Ammon's horn (tissue), 1 donor: ENCODE data around the gene TEN1.
A peak's percentile ranks its signal among the peaks of the same experiment; 100 is the strongest.
"Not testable (repeated sequence)": the region's sequence is repeated elsewhere in the genome, so short reads cannot be mapped to it uniquely, and the experiment has no call there.

Source experiments
- DNase-seq: peaks from one replicate; pipeline ENCODE4 v3.0.0-alpha.2; 2016; ENCODE audit warnings: low spot score

Gene TEN1

GRCh38 chr17:75978938-75979704 is at the start of gene TEN1, which contains the start of gene ACOX1:
TEN1 (plus strand) TSS chr17:75979240; CDS start chr17:75986193, 6,953 bp downstream.
ACOX1 (minus strand) TSS chr17:75979166; CDS start chr17:75979073, 93 bp downstream.
- DNase-seq: peak; percentile 98

DNA sequence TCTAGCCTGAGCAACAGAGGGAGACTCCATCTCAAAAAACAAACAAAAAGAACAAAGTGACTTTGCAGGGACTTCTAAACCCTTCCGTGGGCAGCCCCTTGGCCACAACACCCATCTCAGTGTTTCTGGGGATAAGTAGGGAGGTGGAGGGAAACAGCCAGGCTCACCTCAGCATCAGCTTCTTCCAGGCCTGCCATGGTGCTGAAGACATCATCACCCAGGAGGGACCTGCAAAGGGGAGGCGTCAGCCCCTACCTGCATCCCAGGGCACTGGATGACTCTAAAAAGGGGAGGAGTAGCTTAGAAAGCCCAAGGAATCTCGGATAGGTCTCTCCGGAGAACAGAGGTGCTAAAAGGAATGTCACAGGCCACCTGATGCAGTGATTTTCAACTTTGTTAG is 48.0 kb upstream of the TEN1 start:
- no peak for DNase-seq

GRCh38 chr17:75932852-75933251 is 46.2 kb upstream of the TEN1 start:
- DNase-seq: no peak

DNA sequence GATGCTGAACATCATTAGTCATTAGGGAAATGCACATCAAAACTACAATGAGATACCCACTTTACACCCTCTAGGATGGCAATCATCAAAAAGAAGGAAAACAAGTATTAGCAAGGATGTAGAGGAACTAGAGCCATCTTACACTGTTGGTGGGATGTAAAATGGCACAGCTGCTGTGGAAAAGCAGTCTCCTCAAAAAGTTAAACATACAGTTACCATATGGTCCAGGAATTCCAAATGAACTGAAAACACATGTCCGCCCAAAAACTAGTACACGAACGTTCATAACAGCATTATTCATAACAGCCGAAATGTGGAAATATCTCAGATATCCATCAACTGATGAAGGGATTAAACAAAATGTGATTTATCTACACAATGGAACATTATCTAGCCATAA is 45.2 kb upstream of the TEN1 start:
- DNase-seq: no peak

- DNase-seq: no peak
Measured at GRCh38 chr17:75937652-75938051, 41.4 kb upstream of the TEN1 start.

DNA sequence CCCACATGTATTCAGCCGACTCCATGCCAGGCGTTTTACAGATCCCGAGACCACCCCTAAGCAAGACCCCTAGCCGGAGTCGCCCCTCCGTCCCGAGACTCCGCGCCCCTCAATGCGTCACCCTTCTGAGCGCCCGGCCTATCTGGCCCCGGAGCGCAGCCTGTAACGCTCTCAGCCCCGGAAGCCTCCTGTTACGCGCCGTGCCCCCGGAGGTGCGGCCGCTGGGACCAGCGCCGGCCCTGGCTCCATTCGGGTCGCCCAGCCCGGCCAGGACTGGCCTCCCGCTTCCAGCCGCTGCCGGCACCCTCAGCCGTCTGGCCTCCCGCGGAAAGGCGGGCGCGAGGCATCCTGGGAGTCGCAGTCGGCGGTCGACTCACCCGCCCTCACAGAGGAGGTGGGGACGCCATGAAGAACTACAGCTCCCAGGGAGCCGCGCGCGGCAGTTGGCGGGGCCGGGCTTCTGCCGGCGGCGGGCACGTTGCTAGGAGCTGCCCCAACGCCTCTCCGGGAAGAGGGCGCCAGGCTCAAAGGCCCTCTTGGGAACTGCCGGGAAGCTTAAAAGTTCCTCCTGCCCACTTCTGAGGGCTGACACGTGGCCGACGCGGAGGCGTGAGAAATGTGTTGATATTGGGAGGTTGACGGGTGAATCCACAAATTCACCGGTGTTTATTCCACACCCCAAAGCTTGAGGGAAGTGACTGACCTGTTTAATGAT is 38.2 kb upstream of the TEN1 start, which contains the start of gene FBF1:
TSS of gene FBF1 (minus strand) at position 316 of the 715 bp plus-strand sequence. CDS start 2,893 bp downstream, outside the sequence.
- DNase-seq: peak; percentile 97

DNA sequence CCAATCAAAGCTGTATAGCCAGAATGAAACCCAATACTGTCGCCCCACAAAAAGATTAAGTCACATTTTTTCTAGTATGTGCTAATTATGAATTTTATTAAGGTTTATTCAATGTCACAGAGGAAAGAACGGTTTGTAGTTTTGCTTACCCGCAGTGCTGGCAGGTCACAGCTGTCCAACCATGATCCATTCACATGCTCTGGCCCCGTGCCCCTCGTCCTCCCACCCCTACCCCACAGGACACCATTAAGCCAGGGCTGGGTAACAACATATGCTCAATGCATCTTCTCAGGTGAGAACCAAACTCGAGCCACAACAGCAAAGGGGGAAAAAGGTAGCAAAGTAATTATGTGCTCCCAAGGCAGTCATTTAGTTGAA is 37.6 kb upstream of the TEN1 start:
- DNase-seq: no peak

DNA sequence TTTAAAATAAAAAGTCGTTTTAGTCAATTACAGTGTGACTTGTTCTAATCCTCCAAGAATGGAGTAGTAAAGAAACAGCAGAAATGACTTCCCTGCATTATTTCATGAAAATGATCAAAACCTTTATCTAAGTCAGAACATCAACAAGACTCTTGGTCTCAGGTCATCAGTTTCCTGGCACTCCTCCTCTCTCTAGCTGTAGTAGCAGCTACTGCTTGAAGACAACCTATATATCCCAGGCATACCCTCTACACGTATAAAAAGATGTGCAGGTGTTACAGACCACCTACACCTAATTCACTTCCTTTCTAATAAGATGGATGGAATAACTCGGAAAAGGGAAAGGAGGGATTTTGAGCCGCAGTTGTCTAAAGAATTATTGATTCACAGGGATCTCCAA is 36.6 kb upstream of the TEN1 start:
- no peak for DNase-seq

- DNase-seq: no peak
Measured at GRCh38 chr17:75943491-75943890, 35.5 kb upstream of the TEN1 start.

DNA sequence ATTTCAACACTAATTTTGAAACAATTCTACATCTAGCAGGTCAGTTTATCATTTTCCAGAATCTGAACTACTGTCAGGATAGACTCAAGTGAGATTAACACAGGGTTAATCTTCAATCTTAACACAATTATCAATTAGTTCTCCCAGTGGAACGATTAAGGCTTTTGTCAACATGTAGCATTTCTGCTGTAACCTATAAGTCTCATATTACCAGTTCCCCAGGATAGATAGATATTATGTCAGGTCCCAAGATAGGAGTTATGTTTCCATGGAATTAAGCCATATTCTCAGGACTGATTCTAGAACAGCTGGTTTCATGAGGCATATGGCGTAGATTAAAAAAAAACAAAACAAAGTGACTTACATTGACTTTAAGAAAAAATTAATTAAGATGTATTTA is 33.8 kb upstream of the TEN1 start:
- DNase-seq: no peak

DNA sequence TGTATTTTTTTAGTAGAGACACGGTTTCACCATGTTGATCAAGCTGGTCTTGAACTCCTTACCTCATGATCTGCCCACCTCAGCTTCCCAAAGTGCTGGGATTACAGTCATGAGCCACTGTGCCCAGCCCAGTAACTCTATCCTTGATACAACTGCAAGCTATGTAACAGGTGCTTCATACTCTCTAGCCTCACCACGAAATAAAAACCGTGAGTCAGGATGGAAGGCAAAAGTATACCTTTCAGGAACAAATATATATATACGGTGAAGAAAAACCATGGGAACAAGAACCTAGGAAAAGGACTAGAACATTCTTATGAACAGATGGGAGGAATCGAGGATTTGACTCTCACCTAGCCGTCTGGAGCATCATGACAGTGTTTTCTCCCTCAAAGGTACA is 28.6 kb upstream of the TEN1 start:
- no peak for DNase-seq

- peak; percentile 36 for DNase-seq
Measured at GRCh38 chr17:75950855-75951554, 28.0 kb upstream of the TEN1 start.

GRCh38 chr17:75959051-75959838 is 19.8 kb upstream of the TEN1 start:
- DNase-seq: no peak

- no peak for DNase-seq
Measured at GRCh38 chr17:75959839-75960511, 19.1 kb upstream of the TEN1 start.

GRCh38 chr17:75965468-75965867 is 13.6 kb upstream of the TEN1 start:
- DNase-seq: no peak

GRCh38 chr17:75969044-75969443 is 10.0 kb upstream of the TEN1 start:
- not testable (repeated sequence) for DNase-seq

DNA sequence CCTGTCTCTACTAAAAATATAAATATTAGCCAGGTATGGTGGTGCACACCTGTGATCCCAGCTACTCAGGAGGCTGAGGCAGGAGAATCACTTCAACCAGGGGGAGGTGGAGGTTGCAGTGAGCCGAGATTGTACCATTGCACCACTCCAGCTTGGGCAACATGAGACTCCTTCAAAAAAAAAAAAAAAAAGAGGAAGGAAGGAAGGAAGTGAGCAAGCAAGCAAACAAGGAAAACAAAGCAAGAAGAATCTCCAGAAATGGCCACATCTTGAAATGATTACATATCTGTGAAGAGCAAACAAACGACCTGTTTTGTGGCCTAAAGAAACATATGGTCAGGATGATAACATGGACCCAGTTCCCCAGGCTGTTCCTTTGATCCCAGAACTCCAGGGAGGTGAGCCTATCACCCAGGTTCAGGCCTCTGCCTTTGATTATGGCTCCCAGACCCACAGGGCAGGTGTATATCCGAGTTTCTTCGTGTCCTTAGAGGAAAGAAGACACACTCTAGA is 9.0 kb upstream of the TEN1 start:
- DNase-seq: no peak

- DNase-seq: no peak
Measured at GRCh38 chr17:75970626-75971025, 8.4 kb upstream of the TEN1 start.

DNA sequence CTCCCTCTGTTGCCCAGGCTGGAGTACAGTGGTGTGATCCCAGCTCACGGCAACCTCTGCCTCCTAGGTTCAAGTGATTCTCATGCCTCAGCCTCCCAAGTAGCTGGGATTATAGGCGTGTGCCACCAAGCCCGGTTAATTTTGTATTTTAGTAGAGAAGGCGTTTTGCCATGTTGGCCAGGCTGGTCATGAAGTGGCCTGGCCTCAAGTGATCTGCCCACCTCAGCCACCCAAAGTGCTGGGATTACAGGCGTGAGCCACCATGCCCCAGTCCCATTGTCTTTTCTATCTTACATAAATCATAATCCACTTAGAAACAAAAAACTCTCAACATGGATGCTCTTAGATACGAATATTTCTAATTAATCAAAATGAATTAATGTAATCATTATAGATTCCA is 3.9 kb upstream of the TEN1 start:
- DNase-seq: not testable (repeated sequence)

DNA sequence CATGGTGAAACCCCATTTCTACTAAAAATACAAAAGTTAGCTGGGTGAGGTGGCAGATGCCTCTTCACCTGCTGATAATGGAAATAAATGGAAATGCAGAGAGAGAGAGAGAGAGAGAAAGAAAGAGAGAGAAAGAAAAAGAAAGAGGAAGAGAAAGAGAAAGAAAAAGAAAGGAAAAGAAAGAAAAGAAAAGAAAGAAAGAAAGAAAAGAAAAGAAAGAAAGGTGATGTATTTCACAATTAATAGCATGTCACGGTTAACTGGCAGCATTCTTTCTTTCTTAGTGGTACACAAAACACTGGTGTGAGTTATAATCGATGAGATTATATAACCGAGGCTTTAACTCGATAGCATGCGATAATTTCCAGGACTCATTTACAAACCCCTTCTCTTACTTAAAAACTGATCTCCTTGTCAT is 3.3 kb upstream of the TEN1 start:
- no peak for DNase-seq
